Mammary epithelial cell (primary cell): Measurements from ENCODE around the gene CLMP.

Source experiments
- EZH2 ChIP-seq: IDR thresholded peaks from 2 replicates; pipeline ENCODE4 v1.6.1; 2012; ENCODE audit warnings: low read length, inconsistent platforms, borderline replicate concordance
- TF ChIP-seq, protein P1 (sequence below), 2 donors: IDR thresholded peaks in 1 of 2; conservative IDR thresholded peaks in 1 of 2; 2 replicates each; pipeline ENCODE4 v1.5.1; 2011 to 2012; ENCODE audit warnings: inconsistent platforms in 2 of 2, low read length in 2 of 2, mild to moderate bottlenecking in 2 of 2, control low read depth in 1 of 2, low read depth in 1 of 2; ENCODE audit not compliant: insufficient read depth in 1 of 2; ENCODE audit errors: extremely low read depth in 1 of 2

DNA sequence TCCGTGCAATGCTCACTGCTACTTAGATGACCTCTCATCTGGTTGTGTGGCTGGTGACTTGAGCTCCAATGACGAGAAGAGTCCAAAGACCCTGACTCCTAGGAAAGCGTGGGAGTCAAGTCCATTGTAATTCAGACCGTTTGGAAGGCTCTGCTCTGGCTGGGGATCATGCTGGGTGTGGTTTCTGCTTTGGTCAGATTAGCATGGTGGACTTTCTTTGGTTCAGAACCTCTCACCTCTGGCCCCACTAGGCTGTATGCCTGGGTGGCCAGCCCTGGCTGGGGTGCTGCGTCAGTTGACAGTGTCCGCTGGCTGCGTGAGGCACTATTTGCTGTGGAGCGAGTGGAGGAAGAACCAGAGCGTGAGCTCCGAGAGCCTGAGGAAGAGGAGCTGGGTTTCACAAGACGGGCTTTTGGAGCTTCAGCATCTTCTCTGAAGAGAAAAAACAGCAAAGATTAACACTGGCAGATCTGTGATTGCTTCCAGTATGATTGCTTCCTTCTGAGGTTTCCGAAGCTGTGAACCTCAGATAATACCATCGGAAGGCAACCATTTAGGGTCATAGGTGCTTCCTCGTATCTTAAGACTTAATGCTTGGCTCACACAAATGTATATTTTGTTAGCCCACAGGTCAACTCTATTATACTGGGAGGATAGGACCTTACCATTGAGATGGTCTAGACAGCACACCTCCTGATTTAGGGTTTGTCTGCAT, 121.5 kb downstream of the CLMP start:
- TF ChIP-seq, protein P1, sequence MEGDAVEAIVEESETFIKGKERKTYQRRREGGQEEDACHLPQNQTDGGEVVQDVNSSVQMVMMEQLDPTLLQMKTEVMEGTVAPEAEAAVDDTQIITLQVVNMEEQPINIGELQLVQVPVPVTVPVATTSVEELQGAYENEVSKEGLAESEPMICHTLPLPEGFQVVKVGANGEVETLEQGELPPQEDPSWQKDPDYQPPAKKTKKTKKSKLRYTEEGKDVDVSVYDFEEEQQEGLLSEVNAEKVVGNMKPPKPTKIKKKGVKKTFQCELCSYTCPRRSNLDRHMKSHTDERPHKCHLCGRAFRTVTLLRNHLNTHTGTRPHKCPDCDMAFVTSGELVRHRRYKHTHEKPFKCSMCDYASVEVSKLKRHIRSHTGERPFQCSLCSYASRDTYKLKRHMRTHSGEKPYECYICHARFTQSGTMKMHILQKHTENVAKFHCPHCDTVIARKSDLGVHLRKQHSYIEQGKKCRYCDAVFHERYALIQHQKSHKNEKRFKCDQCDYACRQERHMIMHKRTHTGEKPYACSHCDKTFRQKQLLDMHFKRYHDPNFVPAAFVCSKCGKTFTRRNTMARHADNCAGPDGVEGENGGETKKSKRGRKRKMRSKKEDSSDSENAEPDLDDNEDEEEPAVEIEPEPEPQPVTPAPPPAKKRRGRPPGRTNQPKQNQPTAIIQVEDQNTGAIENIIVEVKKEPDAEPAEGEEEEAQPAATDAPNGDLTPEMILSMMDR (conservative IDR thresholded peaks at IDR 0.05 in 1 of 2, IDR thresholded peaks at IDR 0.05 in 1 of 2; ENCODE audit: extremely low read depth in 1 of 2, insufficient read depth in 1 of 2, low read depth in 1 of 2, low read length in 2 of 2), result no peak
- TF ChIP-seq EZH2, result no peak
